ENCODE results near the gene NDUFV3.
"Not testable (repeated sequence)": the region's sequence is repeated elsewhere in the genome, so short reads cannot be mapped to it uniquely, and the experiment has no call there.

GRCh38 chr21:42936360-42936759, 43.3 kb downstream of the NDUFV3 start:
- TF ChIP-seq ZNF341 (tag by site-specific recombination; IDR thresholded peaks at IDR 0.05; ENCODE audit: low read depth); CTCF (tag by site-specific recombination; IDR thresholded peaks at IDR 0.05); ZNF510 (tag by site-specific recombination; IDR thresholded peaks at IDR 0.05; ENCODE audit: insufficient replicate concordance): not testable (repeated sequence)
